AG10803 (cell line): ENCODE results near the gene LHFPL2.

ENCODE experiments used
- DNase-seq: peaks from one replicate; pipeline ENCODE4 v3.0.0; 2010; ENCODE audit warnings: low read depth
- H3K4me3 ChIP-seq: 2 replicates; pipeline ENCODE4 v1.5.1; 2011; ENCODE audit warnings: mild to moderate bottlenecking, low read length, control low read depth
- CTCF ChIP-seq: conservative IDR thresholded peaks from 2 replicates; pipeline ENCODE4 v1.5.1; 2011; ENCODE audit warnings: mild to moderate bottlenecking, low read length, control low read depth, inconsistent platforms

LHFPL2 gene

DNA sequence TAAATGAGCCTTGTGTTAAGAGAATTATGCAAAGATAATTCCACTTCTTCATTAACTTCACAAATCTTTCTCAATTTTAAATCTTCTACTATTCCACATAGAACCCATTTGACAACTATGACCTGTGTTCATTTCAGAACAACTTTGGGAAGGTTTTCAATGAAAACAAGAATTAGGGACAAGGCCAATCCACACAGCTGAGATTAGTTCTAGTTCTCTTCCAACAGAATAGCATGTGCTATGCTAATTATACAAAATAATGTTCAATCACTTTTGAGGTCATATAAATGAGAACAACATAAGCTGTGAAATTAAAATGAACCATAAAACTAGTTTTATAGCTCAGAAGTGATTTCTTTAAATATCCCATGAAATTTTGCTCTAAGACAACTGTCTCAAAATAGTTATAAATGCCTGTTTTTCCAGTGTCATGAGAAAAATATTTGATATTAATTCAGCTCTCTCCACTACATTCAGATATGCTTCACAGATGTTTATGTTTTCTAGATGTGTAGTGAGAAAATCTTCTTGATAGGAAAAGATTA, 7.2 kb upstream of the LHFPL2 start:
- no peak for DNase-seq
- H3K4me3 ChIP-seq = no peak overlapping the region
- TF ChIP-seq CTCF = no peak

- H3K4me3 ChIP-seq = no peak overlapping the region
- no peak for TF ChIP-seq CTCF
- DNase-seq = no peak
These were observed 5.8 kb upstream of the LHFPL2 start for GRCh38 chr5:78654386-78654785.

DNA sequence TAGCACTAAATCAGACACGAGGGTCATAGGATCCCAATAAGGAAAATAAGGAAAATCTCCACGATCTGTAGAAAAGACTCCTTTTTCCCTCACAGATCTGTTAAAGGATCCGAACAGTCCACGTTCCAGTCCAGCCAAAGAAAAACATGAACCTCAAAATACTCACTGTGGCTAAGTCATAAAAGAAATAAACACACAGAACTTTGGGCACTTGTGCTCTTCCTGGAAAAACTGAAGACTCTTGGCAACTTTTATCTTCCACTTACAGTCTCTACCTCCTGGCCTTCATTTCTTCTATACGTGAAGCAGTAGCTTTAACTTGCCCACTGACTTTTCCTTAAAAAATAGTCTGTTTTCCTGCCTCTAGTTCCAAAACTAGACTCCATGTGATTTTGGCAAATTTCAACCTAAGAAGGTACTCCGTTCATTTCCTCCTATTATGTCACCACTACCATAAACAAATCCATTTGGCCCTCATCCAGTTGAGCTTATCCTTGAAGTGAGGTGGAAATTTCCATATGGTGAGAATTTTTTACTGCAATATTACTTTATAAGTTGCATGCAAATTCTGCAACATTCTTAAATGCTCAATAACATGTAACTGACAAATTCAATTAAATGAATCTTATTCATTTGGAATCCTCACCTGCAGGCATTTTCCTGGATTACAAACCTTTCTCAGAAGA, 5.3 kb upstream of the LHFPL2 start:
- DNase-seq = no peak
- no peak for TF ChIP-seq CTCF
- no peak overlapping the region for H3K4me3 ChIP-seq

DNA sequence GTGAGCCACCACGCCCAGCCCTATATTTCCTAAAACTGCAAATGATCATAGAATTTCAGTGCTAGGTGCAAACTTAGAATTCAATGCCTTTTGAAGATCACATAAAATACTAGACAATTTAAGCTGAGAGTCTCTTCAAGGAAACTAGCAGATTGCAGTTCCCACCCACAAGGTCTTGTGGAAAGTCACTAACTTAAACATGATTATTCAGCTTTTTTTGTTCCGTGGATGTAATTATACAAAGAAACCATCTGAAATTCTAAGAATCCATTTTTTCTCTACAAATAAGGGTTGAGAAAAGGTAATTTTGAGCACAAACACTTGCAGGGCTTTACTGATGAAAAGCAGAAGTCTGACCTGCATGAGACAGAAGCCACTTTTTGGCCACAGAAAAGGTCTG, 4.5 kb upstream of the LHFPL2 start:
- TF ChIP-seq CTCF = no peak
- no peak overlapping the region for H3K4me3 ChIP-seq
- DNase-seq = no peak

- no peak for TF ChIP-seq CTCF
- no peak overlapping the region for H3K4me3 ChIP-seq
- DNase-seq = no peak
These were observed 2.9 kb upstream of the LHFPL2 start for GRCh38 chr5:78651468-78651867.

GRCh38 chr5:78650531-78650930, 2.0 kb upstream of the LHFPL2 start:
- no peak for DNase-seq
- no peak for TF ChIP-seq CTCF
- H3K4me3 ChIP-seq = no peak overlapping the region

DNA sequence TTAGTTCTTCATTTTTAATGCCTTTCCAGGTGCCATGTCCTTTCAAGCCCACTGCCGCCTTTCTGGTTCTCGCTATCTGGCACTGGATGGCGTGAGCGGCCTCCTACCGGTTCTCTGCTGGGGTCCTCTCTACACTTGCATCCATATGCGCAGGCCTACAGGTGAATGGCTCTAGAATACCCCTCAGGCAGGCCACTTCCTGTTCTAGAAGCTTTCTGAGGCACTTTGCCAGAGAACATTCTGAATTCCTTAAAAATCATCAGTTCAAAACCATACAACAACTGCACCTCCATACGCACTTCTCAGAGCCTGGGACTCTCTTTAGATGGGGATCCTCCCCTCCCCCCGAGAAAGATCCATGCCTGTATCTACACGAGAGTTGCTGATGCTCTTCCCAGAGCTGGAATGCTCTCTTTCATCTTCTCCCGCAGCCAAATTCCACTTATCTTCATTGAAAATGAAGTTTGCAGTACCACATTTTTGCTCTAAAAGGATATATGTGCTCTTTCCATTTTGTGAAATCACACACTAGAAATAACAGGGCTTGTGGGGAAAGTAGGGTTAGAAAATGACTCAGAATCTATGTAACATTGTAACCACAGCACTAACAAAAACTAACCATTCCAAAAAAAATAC, 1.4 kb upstream of the LHFPL2 start:
- no peak overlapping the region for H3K4me3 ChIP-seq

More for the DNA sequence above, 1.4 kb upstream of the LHFPL2 start:
- peak; percentile 61 for DNase-seq
- TF ChIP-seq CTCF = no peak
